Esophagus (tissue), 2 donors: ENCODE measurements around the gene AP2A2. TPM values are rescaled to one million over a fixed set of nuclear protein-coding genes. Genes with fewer than 3 reads are reported as not detected.

Experiments
- H3K27ac ChIP-seq, 2 donors: one replicate each; pipeline ENCODE4 v1.5.1; 2013; ENCODE audit warnings: low read depth in 2 of 2, mild to moderate bottlenecking in 2 of 2, inconsistent platforms in 1 of 2, low read length in 1 of 2, moderate library complexity in 1 of 2
- H3K27me3 ChIP-seq, 2 donors: one replicate each; pipeline ENCODE4 v1.6.1; 2013; ENCODE audit warnings: low read length in 2 of 2, control low read depth in 1 of 2, mild to moderate bottlenecking in 1 of 2; ENCODE audit not compliant: insufficient read depth in 2 of 2, control insufficient read depth in 1 of 2
- H3K36me3 ChIP-seq, 2 donors: one replicate each; pipeline ENCODE4 v1.6.1; 2013; ENCODE audit warnings: low read length in 1 of 2; ENCODE audit not compliant: control insufficient read depth in 2 of 2, insufficient read depth in 2 of 2
- H3K4me1 ChIP-seq, 2 donors: one replicate each; pipeline ENCODE4 v1.6.1; 2013; ENCODE audit warnings: low read length in 1 of 2; ENCODE audit not compliant: control insufficient read depth in 2 of 2, insufficient read depth in 2 of 2
- H3K4me3 ChIP-seq, 2 donors: one replicate each; pipeline ENCODE4 v1.5.1; 2013; ENCODE audit warnings: low read length in 2 of 2, mild to moderate bottlenecking in 2 of 2, low read depth in 1 of 2, moderate library complexity in 1 of 2
- H3K9me3 ChIP-seq, 2 donors: one replicate each; pipeline ENCODE4 v1.6.1; 2013; ENCODE audit warnings: mild to moderate bottlenecking in 2 of 2, low read depth in 1 of 2, low read length in 1 of 2, moderate library complexity in 1 of 2; ENCODE audit not compliant: control insufficient read depth in 2 of 2, insufficient read depth in 1 of 2
- WGBS, 2 donors: extraction: QIAGEN DNeasy Blood & Tissue Kit; methylation state at CpG; one replicate each; pipeline ENCODE4 v1.1.7; 2013; 5-methylcytosine and 5-hydroxymethylcytosine counted together
- polyA plus RNA-seq, 2 donors: library from polyadenylated mRNA; stranded (reverse); fragments of 200-250 nt; gene quantifications; one replicate each; pipeline ENCODE4 v1.2.3, GENCODE V29; 2013
- donor health status: healthy with polysubstance abuse.
- donor health status: Bipolar disorder and iron deficiency.

The AP2A2 gene
- polyA plus RNA-seq, 2 donors = 17.3 to 20.2 TPM

DNA sequence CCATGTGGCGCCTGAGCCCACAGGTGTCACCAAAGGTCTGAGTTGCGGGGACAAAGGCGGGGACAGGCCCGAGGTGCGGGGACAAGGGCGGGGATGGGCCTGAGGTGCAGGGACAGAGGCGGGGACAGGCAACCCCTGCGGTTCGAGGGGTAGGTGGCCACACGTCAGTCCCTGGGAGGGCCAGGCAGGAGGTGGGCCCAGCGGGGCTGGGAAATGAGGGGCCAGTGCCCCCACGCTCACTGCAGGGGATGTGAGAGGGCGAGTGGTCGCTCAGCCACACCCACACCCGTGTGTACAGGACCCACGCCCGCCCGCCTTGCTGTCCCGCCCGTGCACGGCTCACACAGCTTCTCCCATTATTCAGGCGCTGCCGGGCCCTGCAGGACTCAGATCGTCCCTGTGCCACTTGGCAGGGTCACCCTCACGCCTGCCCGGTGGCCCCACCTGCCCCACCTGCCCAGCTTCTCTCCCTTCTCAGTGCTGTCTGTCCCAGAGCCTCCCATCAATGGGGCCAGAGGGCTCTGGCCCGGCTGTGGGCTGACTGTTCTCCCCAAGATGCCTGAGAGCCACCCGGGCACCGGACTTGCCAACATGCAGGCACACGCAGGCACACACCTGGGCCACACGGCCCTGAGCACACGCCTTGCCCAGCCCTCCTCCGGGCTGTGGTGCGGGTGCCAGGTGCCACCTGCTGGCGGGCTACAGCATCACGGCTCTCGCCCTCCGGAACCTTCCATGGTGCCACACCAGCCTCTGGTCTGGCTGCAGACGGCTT, 125.1 kb downstream of the AP2A2 start:
- WGBS, 2 donors = 35 to 38% methylated on average over 35 to 39 of the region's 39 CpGs
- no peaks in the 10 kb centered on the region for H3K9me3 ChIP-seq
- no peaks in the 10 kb centered on the region for H3K36me3 ChIP-seq
- no peak overlapping the region for H3K4me3 ChIP-seq
- no peak overlapping the region for H3K27ac ChIP-seq
- peaks cover 0 to 7% of the 10 kb centered on the region in 2 donors for H3K4me1 ChIP-seq
- H3K27me3 ChIP-seq = peaks cover 0 to 3% of the 10 kb centered on the region in 2 donors

DNA sequence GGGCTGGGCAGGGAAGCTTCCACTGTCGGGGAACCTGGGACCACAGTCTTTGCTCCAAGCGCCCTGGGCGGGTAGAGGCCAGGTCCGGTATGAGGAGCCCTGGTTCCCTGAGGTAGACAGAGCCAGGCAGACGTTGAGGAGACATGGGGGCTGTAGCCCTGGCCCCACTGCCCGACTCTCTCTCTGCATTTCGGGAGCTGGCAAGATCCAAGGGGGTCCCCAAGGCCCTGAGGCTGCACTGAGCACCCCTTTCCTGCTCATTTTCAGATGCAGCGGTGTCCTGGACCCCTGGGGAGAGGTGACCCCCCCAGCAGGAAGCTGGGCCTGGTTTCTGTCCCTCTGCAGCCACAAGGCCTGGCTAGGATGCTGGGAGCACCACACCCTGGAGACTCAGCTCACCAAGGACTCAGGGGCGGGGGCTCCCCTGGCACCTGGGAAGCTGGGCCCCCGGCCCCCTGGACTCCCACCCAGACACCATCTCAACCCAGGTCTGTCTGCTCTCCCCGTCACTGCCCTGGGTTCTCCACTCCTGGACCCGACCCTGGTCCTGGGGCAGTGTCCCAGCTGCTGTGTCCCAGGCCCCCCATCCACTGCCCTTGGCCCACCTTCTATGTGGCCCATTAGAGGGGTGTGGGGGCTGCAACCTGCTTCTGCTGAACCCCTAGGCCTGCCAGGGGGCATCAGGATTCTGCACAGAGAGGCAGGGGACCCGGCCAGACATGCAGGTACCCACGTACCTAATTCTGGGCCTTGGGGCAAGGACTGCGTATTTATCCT, 125.9 kb downstream of the AP2A2 start:
- no peaks in the 10 kb centered on the region for H3K36me3 ChIP-seq
- peaks cover 0 to 3% of the 10 kb centered on the region in 2 donors for H3K27me3 ChIP-seq
- H3K4me3 ChIP-seq = no peak overlapping the region
- H3K9me3 ChIP-seq = no peaks in the 10 kb centered on the region
- no peak overlapping the region for H3K27ac ChIP-seq
- WGBS, 2 donors = 55 to 58% methylated on average over 15 of the region's 15 CpGs
- H3K4me1 ChIP-seq = peaks cover 0 to 7% of the 10 kb centered on the region in 2 donors

GRCh38 chr11:1052133-1053011, 126.7 kb downstream of the AP2A2 start:
- WGBS, 2 donors = 82 to 83% methylated on average over 25 of the region's 25 CpGs
- Histone ChIP-seq H3K27ac (no peak overlapping the region), H3K4me3 (no peak overlapping the region), H3K4me1 (peaks cover 0 to 7% of the 10 kb centered on the region in 2 donors), H3K36me3 (no peaks in the 10 kb centered on the region), H3K9me3 (no peaks in the 10 kb centered on the region), H3K27me3 (peaks cover 0 to 3% of the 10 kb centered on the region in 2 donors)

- no peak overlapping the region for H3K4me3 ChIP-seq
- peaks cover 0 to 3% of the 10 kb centered on the region in 2 donors for H3K27me3 ChIP-seq
- H3K9me3 ChIP-seq = no peaks in the 10 kb centered on the region
- 65 to 72% methylated on average over 23 to 25 of the region's 25 CpGs for WGBS, 2 donors
- H3K36me3 ChIP-seq = no peaks in the 10 kb centered on the region
- H3K27ac ChIP-seq = no peak overlapping the region
- H3K4me1 ChIP-seq = peaks cover 0 to 7% of the 10 kb centered on the region in 2 donors
Measured at GRCh38 chr11:1053121-1053901, 127.6 kb downstream of the AP2A2 start.

GRCh38 chr11:1054143-1055108, 128.8 kb downstream of the AP2A2 start:
- WGBS, 2 donors = 40 to 47% methylated on average over 25 of the region's 25 CpGs
- H3K27me3 ChIP-seq = no peaks in the 10 kb centered on the region
- H3K27ac ChIP-seq = no peak overlapping the region
- H3K9me3 ChIP-seq = no peaks in the 10 kb centered on the region
- no peak overlapping the region for H3K4me3 ChIP-seq
- H3K36me3 ChIP-seq = no peaks in the 10 kb centered on the region
- peaks cover 0 to 7% of the 10 kb centered on the region in 2 donors for H3K4me1 ChIP-seq

GRCh38 chr11:1055109-1055703, 129.5 kb downstream of the AP2A2 start:
- Histone ChIP-seq H3K36me3 (no peaks in the 10 kb centered on the region), H3K4me3 (no peak overlapping the region), H3K27me3 (no peaks in the 10 kb centered on the region), H3K27ac (no peak overlapping the region), H3K4me1 (peaks cover 0 to 7% of the 10 kb centered on the region in 2 donors), H3K9me3 (no peaks in the 10 kb centered on the region)
- WGBS, 2 donors = 88 to 89% methylated on average over 16 to 17 of the region's 17 CpGs

- 79 to 81% methylated on average over 45 to 46 of the region's 46 CpGs for WGBS, 2 donors
Measured at GRCh38 chr11:1055990-1056771, 130.5 kb downstream of the AP2A2 start.

More at GRCh38 chr11:1055990-1056771, 130.5 kb downstream of the AP2A2 start:
- H3K27ac ChIP-seq = no peak overlapping the region
- no peak overlapping the region for H3K4me3 ChIP-seq
- no peaks in the 10 kb centered on the region for H3K36me3 ChIP-seq
- no peaks in the 10 kb centered on the region for H3K4me1 ChIP-seq
- H3K9me3 ChIP-seq = no peaks in the 10 kb centered on the region
- no peaks in the 10 kb centered on the region for H3K27me3 ChIP-seq
